ENCODE measurements around the gene PACC1. TPM values are rescaled to one million over a fixed set of nuclear protein-coding genes. Genes with fewer than 3 reads are reported as not detected.

PACC1 gene
- total RNA-seq, 2 donors from 2014 or later, result 3.2 to 4.1 TPM

- Histone ChIP-seq H3K4me1 (ENCODE audit: control insufficient read depth in 1 of 2, low read depth in 2 of 2) (no peaks in the 10 kb centered on the region), H3K36me3 (peaks cover 11% of the 10 kb centered on the region), H3K27ac (no peak overlapping the region), H3K9me3 (no peaks in the 10 kb centered on the region), H3K27me3 (replicated peaks; ENCODE audit: insufficient read depth) (no peaks in the 10 kb centered on the region), H3K4me3 (no peak overlapping the region)
- no peak for TF ChIP-seq CTCF (IDR thresholded peaks at IDR 0.05)
- no peak for DNase-seq (ENCODE audit: low spot score)
- no peak for ATAC-seq (ENCODE audit: insufficient number of reproducible peaks, low FRiP score, low read depth)
Observed at GRCh38 chr1:212353181-212353580, 61.5 kb downstream of the PACC1 start.

DNA sequence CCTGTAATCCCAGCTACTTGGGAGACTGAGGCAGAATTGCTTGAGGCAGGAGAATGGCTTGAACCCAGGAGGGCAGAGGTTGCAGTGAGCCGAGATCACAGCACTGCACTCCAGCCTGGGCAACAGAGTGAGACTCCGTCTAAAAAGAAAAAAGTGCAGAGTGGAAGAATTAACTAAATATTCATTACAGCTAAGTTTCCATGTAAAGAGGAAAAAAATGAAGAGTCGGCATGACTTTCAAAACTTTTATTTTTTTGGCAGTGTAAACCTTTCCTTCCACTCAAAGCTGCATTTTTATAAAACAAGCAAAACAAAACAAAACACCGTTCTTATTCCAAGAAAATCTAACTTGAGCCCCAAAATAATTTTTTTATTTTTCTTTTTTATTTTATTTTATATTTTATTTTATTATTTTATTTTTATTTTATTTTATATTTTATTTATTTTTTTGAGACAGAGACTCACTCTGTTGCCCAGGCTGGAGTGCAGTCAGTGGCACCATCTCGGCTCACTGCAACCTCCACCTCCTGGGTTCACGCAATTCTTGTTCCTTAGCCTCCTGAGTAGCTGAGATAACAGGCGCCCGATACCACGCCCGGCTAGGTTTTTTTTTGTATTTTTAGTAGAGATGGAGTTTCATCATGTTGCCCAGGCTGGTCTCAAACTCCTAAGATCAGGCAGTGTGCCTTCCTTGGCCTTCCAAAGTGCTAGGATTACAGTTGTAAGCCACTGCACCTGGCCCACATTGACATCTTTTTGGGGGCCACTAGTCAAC lies 62.9 kb downstream of the PACC1 start:
- peaks cover 12% of the 10 kb centered on the region for H3K36me3 ChIP-seq
- no peak for ATAC-seq (ENCODE audit: insufficient number of reproducible peaks, low FRiP score, low read depth)

GRCh38 chr1:212346601-212347000 lies 68.1 kb downstream of the PACC1 start:
- TF ChIP-seq CTCF (IDR thresholded peaks at IDR 0.05), result no peak
- Histone ChIP-seq H3K9me3 (no peaks in the 10 kb centered on the region), H3K27me3 (replicated peaks; ENCODE audit: insufficient read depth) (no peaks in the 10 kb centered on the region), H3K4me1 (ENCODE audit: control insufficient read depth in 1 of 2, low read depth in 2 of 2) (no peaks in the 10 kb centered on the region), H3K27ac (no peak overlapping the region), H3K4me3 (no peak overlapping the region), H3K36me3 (peaks cover 16% of the 10 kb centered on the region)
- ATAC-seq (ENCODE audit: insufficient number of reproducible peaks, low FRiP score, low read depth) (no peak), DNase-seq (ENCODE audit: low spot score) (no peak)

More for the DNA sequence above, 62.9 kb downstream of the PACC1 start:
- no peak overlapping the region for H3K4me3 ChIP-seq
- no peaks in the 10 kb centered on the region for H3K4me1 ChIP-seq (ENCODE audit: control insufficient read depth in 1 of 2, low read depth in 2 of 2)
- H3K27me3 ChIP-seq (replicated peaks; ENCODE audit: insufficient read depth), result no peaks in the 10 kb centered on the region
- DNase-seq (ENCODE audit: low spot score), result no peak
- H3K9me3 ChIP-seq, result no peaks in the 10 kb centered on the region
- H3K27ac ChIP-seq, result no peak overlapping the region
- no peak for TF ChIP-seq CTCF (IDR thresholded peaks at IDR 0.05)

DNA sequence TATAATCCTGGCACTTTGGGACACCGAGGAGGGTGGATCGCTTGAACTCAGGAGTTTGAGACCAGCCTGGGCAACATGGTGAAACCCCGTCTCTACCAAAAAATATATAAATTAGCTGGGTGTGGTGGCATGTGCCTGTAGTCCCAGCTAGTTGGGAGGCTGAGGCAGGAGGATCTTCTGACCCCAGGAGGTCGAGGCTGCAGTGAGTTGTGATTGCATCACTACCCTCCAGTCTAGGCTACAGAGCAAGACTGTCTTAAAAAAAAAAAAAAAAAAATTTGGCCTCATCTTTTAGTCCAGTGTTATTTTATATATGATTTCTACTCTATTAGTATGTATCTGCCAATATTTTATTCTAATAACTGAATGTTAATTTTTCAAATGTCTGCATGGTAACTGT lies 69.8 kb downstream of the PACC1 start:
- Histone ChIP-seq H3K9me3 (no peaks in the 10 kb centered on the region), H3K4me1 (ENCODE audit: control insufficient read depth in 1 of 2, low read depth in 2 of 2) (no peaks in the 10 kb centered on the region), H3K4me3 (no peak overlapping the region), H3K27me3 (replicated peaks; ENCODE audit: insufficient read depth) (no peaks in the 10 kb centered on the region), H3K27ac (no peak overlapping the region), H3K36me3 (peaks cover 16% of the 10 kb centered on the region)
- no peak for TF ChIP-seq CTCF (IDR thresholded peaks at IDR 0.05)
- no peak for ATAC-seq (ENCODE audit: insufficient number of reproducible peaks, low FRiP score, low read depth)
- no peak for DNase-seq (ENCODE audit: low spot score)

DNA sequence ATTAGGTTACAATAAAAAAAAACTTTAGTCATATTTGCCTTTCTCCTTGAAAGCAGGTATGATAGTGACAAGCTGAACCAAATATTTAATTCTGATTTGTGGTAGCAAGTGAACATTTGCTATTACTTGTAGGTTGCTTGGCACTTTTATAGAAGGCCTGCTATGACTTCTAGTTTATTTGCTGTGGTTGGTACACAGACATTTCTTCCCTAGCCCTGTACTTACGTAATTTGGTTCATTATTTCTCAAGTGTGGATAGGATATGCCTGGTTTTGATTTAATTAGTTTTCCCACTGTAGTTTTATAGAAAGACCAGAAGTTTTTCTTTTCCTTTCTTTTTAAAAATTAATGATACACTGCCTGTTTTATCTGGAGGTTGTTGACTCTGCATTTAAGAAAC lies 73.6 kb downstream of the PACC1 start:
- Histone ChIP-seq H3K27me3 (replicated peaks; ENCODE audit: insufficient read depth) (no peaks in the 10 kb centered on the region), H3K9me3 (no peaks in the 10 kb centered on the region), H3K36me3 (peaks cover 8% of the 10 kb centered on the region), H3K4me1 (ENCODE audit: control insufficient read depth in 1 of 2, low read depth in 2 of 2) (no peaks in the 10 kb centered on the region), H3K4me3 (no peak overlapping the region), H3K27ac (no peak overlapping the region)
- ATAC-seq (ENCODE audit: insufficient number of reproducible peaks, low FRiP score, low read depth), result no peak
- DNase-seq (ENCODE audit: low spot score), result no peak
- TF ChIP-seq CTCF (IDR thresholded peaks at IDR 0.05), result no peak
